Aorta (tissue), 5 donors: ENCODE data around the gene ACOX3. TPM values are rescaled to one million over a fixed set of nuclear protein-coding genes. Genes with fewer than 3 reads are reported as not detected.

Experiments
- ATAC-seq: fragments of 200-7000 bp; cut with Tn5 transposase; one replicate; pipeline ENCODE4 v1.9.1; 2022; ENCODE audit warnings: moderate library complexity; ENCODE audit not compliant: low FRiP score
- DNase-seq, 2 donors: peaks; one replicate each; pipeline ENCODE4 v3.0.0-alpha.2; 2020
- H3K27ac ChIP-seq, 2 donors: one replicate each; pipeline ENCODE4 v1.5.1; 2013; ENCODE audit warnings: low read length in 2 of 2, mild to moderate bottlenecking in 2 of 2, moderate library complexity in 2 of 2, control low read depth in 1 of 2, inconsistent platforms in 1 of 2, low read depth in 1 of 2
- H3K27me3 ChIP-seq, 2 donors: one replicate each; pipeline ENCODE4 v1.6.1; 2013; ENCODE audit warnings: control low read depth in 1 of 2, low read length in 1 of 2, mild to moderate bottlenecking in 1 of 2, moderate library complexity in 1 of 2; ENCODE audit not compliant: insufficient read depth in 2 of 2, control insufficient read depth in 1 of 2
- H3K36me3 ChIP-seq, 2 donors: one replicate each; pipeline ENCODE4 v1.6.1; 2013; ENCODE audit warnings: control low read depth in 1 of 2, low read length in 1 of 2, mild to moderate bottlenecking in 1 of 2; ENCODE audit not compliant: insufficient read depth in 2 of 2, control insufficient read depth in 1 of 2
- H3K4me1 ChIP-seq, 2 donors: one replicate each; pipeline ENCODE4 v1.6.1; 2013; ENCODE audit warnings: low read length in 2 of 2, control low read depth in 1 of 2, mild to moderate bottlenecking in 1 of 2, moderate library complexity in 1 of 2; ENCODE audit not compliant: insufficient read depth in 2 of 2, control insufficient read depth in 1 of 2
- H3K4me3 ChIP-seq, 2 donors: one replicate each; pipeline ENCODE4 v1.5.1; 2013; ENCODE audit warnings: low read length in 2 of 2, control low read depth in 1 of 2, mild to moderate bottlenecking in 1 of 2
- H3K9me3 ChIP-seq: one replicate; pipeline ENCODE4 v1.6.1; 2013; ENCODE audit warnings: mild to moderate bottlenecking, low read length; ENCODE audit not compliant: control insufficient read depth
- WGBS, 2 donors: extraction: QIAGEN DNeasy Blood & Tissue Kit; methylation state at CpG; one replicate each; pipeline ENCODE4 v1.1.7; 2013; 5-methylcytosine and 5-hydroxymethylcytosine counted together
- intact Hi-C, 2 donors: fragments of 100-400 bp; cut with DNase I; formaldehyde crosslinking; loops; one replicate each; pipeline versions ENCODE4 v1.14.2 to v1.15.0; 2022
- polyA plus RNA-seq, 2 donors: library from polyadenylated mRNA; stranded (reverse); fragments of 200-250 nt; gene quantifications; one replicate each; pipeline ENCODE4 v1.2.3, GENCODE V29; 2013
- total RNA-seq, 2 donors: library from RNA; stranded (reverse); fragmentation: NEBNext Ultra II Directional; extraction: Animal tissue kit (Norgen Biotek cat#: 25700); gene quantifications; one replicate each; pipeline ENCODE4 v1.2.1, GENCODE V29; 2021
- donor health status: healthy with polysubstance abuse.
- donor health status: Bipolar disorder and iron deficiency.
- donor health status: DM: no; HTN: no; CAD: no.
- donor health status: DM: no; HTN: no; CAD: no.
- donor health status: DM: yes; HTN: yes; CAD: no.

The ACOX3 gene
- total and polyA plus RNA-seq, 4 donors, result 26.3 to 43.7 (median 35.6) TPM

DNA sequence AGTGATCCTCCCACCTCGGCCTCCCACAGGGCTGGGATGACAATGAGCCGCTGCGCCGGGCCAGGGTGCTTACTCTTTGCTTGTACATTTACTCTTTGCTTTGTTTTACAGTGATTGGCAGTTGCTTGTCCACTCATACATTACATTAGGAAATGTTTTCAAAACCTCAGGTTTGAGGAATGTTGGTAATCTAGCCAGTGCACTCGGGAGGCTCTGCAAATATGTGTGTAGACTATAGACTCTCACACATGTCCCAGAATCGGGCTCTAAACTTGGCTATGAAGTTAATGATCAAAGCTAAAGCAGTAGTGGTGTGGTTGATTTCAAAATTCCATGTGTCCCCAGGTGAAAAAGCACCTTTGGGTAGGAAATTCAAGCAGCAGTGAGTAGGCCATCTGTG is 20.6 kb upstream of the ACOX3 start:
- DNase-seq (no peak), ATAC-seq (no peak)
- no peak overlapping the region for H3K27ac ChIP-seq
- intact Hi-C loops, result no loop called here
- 95% methylated on average over 6 of the region's 6 CpGs for WGBS, 2 donors
- H3K27me3 ChIP-seq, result no peaks in the 10 kb centered on the region
- no peak overlapping the region for H3K4me3 ChIP-seq
- no peaks in the 10 kb centered on the region for H3K9me3 ChIP-seq
- H3K36me3 ChIP-seq, result peaks cover 0 to 6% of the 10 kb centered on the region in 2 donors
- H3K4me1 ChIP-seq, result no peaks in the 10 kb centered on the region

DNA sequence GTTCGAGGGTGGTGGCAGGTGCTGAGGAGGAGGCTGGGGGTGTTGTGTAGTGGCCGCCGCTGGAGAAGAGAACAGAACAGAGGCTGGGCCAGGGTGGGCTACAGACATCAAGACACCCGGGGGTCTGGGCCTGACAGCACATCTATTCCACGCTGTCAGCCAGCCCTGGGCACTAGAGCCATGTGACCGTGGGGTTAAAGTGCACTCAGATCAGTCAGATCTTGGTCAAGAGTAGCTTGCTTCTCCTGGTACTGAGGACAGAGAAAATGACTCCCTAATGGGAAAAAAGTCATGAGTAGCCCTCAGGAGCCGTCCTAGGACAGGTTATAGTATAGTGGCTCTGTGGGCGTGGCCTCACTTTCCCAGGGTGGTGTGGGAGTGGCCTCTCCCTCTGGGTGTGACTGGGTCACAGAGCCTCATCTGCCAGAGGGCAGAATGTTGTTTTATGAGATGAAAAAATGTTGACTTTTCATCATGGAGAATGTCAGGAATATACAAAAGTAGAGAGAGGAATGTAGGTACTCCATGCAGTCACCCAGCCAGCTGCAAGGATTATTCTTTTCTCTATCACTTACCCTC is 19.4 kb upstream of the ACOX3 start:
- Histone ChIP-seq H3K27ac (no peak overlapping the region), H3K4me3 (no peak overlapping the region), H3K4me1 (no peaks in the 10 kb centered on the region), H3K36me3 (peaks cover 0 to 4% of the 10 kb centered on the region in 2 donors), H3K27me3 (no peaks in the 10 kb centered on the region), H3K9me3 (no peaks in the 10 kb centered on the region)
- 79 to 85% methylated on average over 8 of the region's 8 CpGs for WGBS, 2 donors
- no peak for ATAC-seq
- DNase-seq, result no peak
- intact Hi-C loops, result no loop called here

DNA sequence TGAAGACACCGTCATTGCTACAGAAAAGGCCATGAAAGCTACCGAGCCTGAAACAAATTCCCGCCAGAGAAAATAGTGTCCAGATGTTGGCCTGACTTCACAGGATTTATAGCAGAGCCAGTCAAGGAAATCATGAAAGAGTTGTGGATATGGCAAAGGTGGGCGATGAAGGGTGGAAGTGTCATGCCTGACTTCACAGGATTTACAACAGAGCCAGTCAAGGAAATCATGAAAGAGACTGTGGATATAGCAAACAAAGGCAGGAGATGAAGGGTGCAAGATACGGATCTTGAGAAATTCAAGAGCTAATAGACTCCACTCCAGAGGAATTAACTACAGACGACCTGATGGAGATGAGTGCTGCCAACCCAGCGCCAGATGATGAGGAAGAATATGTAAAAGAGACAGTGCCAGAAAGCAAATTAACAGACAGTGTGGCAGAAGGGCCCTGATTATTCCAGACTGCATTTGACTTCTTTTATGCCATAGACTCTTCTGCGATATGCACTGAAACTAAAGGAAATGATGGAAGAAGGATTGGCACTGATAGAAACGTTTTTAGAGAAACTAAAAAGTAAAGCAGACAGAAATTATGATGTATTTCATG is 17.2 kb upstream of the ACOX3 start:
- no peak for DNase-seq
- H3K4me1 ChIP-seq, result no peaks in the 10 kb centered on the region
- no peaks in the 10 kb centered on the region for H3K9me3 ChIP-seq
- WGBS, 2 donors, result 55 to 69% methylated on average over 9 of the region's 9 CpGs
- intact Hi-C loops, result no loop called here
- H3K27ac ChIP-seq, result no peak overlapping the region
- peaks cover 6 to 10% of the 10 kb centered on the region in 2 donors for H3K36me3 ChIP-seq
- no peak for ATAC-seq
- H3K27me3 ChIP-seq, result no peaks in the 10 kb centered on the region
- no peak overlapping the region for H3K4me3 ChIP-seq

DNA sequence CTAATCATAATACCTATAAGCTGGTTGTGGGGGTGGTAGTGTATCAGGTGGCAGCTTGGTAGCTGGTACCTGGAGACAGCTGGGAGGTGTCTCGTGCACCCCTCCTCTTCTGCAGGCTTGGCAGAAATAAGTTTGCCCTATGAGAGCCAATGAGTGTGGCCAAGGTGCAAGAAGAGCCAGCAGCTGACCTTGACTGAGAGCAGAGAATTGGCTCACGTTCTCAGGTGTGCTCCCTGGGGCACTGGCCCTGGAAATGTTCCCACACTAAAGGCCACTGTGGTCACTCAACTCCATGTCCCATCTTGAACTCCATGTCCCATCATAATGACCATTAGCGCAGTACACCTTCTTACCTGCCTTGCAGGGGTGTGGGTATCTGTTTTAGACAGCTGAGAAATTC is 13.4 kb upstream of the ACOX3 start:
- no peaks in the 10 kb centered on the region for H3K27me3 ChIP-seq
- WGBS, 2 donors, result 88 to 91% methylated on average over 3 of the region's 3 CpGs
- H3K27ac ChIP-seq, result no peak overlapping the region
- intact Hi-C loops, result no loop called here
- ATAC-seq (no peak), DNase-seq (no peak)
- H3K4me1 ChIP-seq, result no peaks in the 10 kb centered on the region
- no peaks in the 10 kb centered on the region for H3K9me3 ChIP-seq
- H3K36me3 ChIP-seq, result peaks cover 6 to 14% of the 10 kb centered on the region in 2 donors
- H3K4me3 ChIP-seq, result no peak overlapping the region

DNA sequence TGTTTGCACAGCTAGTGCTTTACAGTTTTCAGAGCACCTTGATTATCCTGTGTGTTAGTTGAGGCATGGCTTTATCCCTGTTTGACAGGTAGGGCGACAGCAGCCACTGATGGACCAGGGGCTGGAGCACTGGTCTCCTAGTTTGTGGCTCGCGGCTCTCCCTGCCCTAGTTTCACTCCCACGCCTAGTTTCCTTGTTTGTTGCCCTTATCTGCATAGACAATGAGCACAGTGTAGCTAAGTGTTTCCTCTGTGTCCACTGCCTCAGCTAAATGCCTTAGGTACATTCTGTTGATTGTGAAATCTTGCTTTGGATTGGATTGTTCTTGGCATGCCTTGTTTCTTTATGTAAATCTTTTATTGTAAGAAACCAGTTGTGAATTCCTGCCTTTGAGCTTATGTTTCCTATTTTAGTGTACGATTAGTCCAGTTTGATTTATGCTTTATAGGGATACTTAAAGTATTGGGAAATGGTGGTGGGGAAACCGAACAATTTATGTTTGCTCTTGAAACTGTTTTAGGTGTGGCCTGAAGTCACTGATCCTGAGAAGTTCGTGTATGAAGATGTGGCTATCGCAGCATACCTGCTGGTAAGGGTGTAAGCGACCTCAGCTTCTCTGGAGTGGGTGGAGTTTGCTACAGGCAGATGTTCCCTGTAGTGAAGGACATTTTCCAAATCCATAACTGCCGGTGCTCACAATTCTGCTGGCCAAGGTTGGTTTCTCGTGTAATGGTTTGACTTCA is 11.1 kb upstream of the ACOX3 start:
- no peak for ATAC-seq
- intact Hi-C loops, result no loop called here
- peaks cover 6 to 16% of the 10 kb centered on the region in 2 donors for H3K36me3 ChIP-seq
- 94 to 95% methylated on average over 11 of the region's 11 CpGs for WGBS, 2 donors
- no peak for DNase-seq
- no peaks in the 10 kb centered on the region for H3K9me3 ChIP-seq
- H3K27ac ChIP-seq, result no peak overlapping the region
- no peak overlapping the region for H3K4me3 ChIP-seq
- H3K4me1 ChIP-seq, result no peaks in the 10 kb centered on the region
- H3K27me3 ChIP-seq, result no peaks in the 10 kb centered on the region

DNA sequence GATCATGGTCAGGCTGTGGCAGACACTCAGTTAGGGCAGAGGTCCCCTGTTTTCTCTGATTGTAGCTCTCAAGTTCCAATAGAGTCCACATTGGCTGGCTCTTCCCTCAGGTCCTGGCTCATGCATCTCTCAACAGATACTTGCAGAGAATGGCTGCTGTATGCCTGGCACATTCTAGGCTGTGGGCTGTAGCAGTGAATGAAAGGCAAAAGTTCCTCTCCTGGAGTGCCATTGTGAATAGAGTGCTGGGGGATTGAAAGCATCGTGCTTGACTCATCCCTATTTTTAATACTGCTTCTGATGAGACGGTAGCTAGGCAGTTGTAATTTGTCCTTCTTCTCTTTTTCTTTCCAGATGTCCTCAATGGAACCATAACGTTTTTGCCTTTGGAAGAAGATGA is 5.6 kb upstream of the ACOX3 start:
- H3K4me1 ChIP-seq, result peaks cover 0 to 10% of the 10 kb centered on the region in 2 donors

DNA sequence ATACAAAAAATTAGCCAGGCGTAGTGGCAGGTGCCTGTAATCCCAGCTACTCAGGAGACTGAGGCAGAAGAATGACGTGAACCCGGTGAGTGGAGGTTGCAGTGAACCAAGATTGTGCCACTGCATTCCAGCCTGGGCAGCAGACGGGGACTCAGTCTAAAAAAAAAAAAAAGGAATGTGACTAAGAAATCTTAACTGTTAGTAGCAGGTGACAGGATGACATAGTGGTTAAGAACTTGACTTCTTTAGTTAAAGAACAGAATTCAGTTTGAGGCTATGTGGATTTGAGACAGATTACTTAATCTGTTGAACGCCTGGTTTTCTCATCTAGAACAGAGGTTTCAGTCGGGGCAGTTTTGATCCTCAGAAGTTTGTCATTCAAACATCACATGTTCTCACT is 3.3 kb upstream of the ACOX3 start:
- no peak for DNase-seq
- Histone ChIP-seq H3K27ac (no peak overlapping the region), H3K9me3 (no peaks in the 10 kb centered on the region), H3K27me3 (no peaks in the 10 kb centered on the region), H3K36me3 (peaks cover 0 to 2% of the 10 kb centered on the region in 2 donors), H3K4me1 (peaks cover 0 to 10% of the 10 kb centered on the region in 2 donors), H3K4me3 (no peak overlapping the region)
- ATAC-seq, result no peak
- 38 to 50% methylated on average over 6 of the region's 6 CpGs for WGBS, 2 donors
- intact Hi-C loops, result no loop called here

More for the DNA sequence above, 5.6 kb upstream of the ACOX3 start:
- Histone ChIP-seq H3K27ac (no peak overlapping the region), H3K36me3 (peaks cover 0 to 2% of the 10 kb centered on the region in 2 donors), H3K4me3 (no peak overlapping the region), H3K9me3 (no peaks in the 10 kb centered on the region), H3K27me3 (no peaks in the 10 kb centered on the region)
- 73% methylated on average over 3 of the region's 3 CpGs for WGBS, 2 donors
- DNase-seq, result no peak
- ATAC-seq, result no peak
- intact Hi-C loops, result no loop called here

DNA sequence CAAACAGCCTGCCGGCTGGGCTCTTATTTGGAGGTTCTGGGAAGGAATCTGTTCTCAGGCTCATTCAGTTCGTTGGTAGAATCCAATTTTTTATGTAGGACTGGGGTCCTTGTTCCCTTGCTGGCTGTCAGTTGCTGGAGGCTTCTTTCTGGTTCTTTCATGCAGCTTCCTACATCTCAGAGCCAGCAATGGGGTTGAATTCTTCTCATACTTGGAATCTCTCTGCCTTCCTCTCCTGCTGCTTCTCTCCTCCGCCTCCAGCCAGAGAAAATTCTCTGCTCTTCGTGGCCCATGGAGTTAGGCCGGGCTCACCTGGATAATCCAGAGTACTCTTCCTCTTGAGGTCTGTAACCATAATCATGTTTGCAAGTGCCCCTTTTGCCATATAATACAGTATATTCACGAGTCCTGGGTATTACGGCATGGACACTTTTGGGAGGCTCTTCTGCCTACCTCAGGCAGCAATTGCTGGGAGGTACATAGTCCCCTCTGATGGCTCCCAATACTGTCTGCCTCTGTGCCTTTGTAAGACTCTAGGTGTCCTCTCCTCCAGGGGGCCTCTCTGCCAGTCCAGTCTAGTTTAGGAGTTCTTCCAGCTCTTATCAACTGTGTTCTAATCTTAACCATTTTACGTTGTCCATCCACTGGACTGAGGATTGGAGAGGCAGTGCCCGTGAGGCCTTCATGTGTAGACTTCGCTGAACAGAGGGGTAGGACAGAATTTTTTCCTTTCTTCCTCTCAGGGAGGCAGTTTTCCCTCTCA is 2.3 kb upstream of the ACOX3 start:
- H3K4me3 ChIP-seq, result no peak overlapping the region
- WGBS, 2 donors, result 71 to 73% methylated on average over 10 of the region's 10 CpGs
- no peak for ATAC-seq
- intact Hi-C loops, result no loop called here
- H3K27ac ChIP-seq, result no peak overlapping the region
- no peak for DNase-seq
- H3K9me3 ChIP-seq, result no peaks in the 10 kb centered on the region
- peaks cover 0 to 10% of the 10 kb centered on the region in 2 donors for H3K4me1 ChIP-seq
- H3K27me3 ChIP-seq, result no peaks in the 10 kb centered on the region
- peaks cover 0 to under 1% of the 10 kb centered on the region in 2 donors for H3K36me3 ChIP-seq
